ENCODE data around the gene LILRB2. TPM values are rescaled to one million over a fixed set of nuclear protein-coding genes. Genes with fewer than 3 reads are reported as not detected.
"Not testable (repeated sequence)": the region's sequence is repeated elsewhere in the genome, so short reads cannot be mapped to it uniquely, and the experiment has no call there.

The LILRB2 gene
- not detected in 2 replicates for total RNA-seq

- no peak for DNase-seq (ENCODE audit: low read depth)
- H3K4me3 ChIP-seq (ENCODE audit: low read depth, low read length): no peak within 1 kb of the TSS
- no peak for TF ChIP-seq CTCF (IDR thresholded peaks at IDR 0.05; ENCODE audit: insufficient read depth, low read length, severe bottlenecking)
Observed at GRCh38 chr19:54281007-54281728, at the start of gene LILRB2. TSS of gene LILRB2 (minus strand) at chr19:54281110. CDS start at chr19:54280496, 614 bp downstream.

GRCh38 chr19:54329476-54330165 is 48.7 kb upstream of the LILRB2 start:
- FAIRE-seq: peak; percentile 64
- TF ChIP-seq CTCF (IDR thresholded peaks at IDR 0.05; ENCODE audit: insufficient read depth, low read length, severe bottlenecking): no peak
- no peak overlapping the region for H3K4me3 ChIP-seq (ENCODE audit: low read depth, low read length)
- DNase-seq (ENCODE audit: low read depth): no peak
- no peaks in the 10 kb centered on the region for H3K27me3 ChIP-seq (ENCODE audit: control insufficient read depth, insufficient read depth, low read length)
- H3K36me3 ChIP-seq (ENCODE audit: control insufficient read depth, insufficient read depth, low read length): no peaks in the 10 kb centered on the region

More at GRCh38 chr19:54281007-54281728, at the start of gene LILRB2:
- Histone ChIP-seq H3K36me3 (ENCODE audit: control insufficient read depth, insufficient read depth, low read length) (no peaks in the 10 kb centered on the region), H3K27me3 (ENCODE audit: control insufficient read depth, insufficient read depth, low read length) (no peaks in the 10 kb centered on the region)
- FAIRE-seq: peak; percentile 47

- H3K4me3 ChIP-seq (ENCODE audit: low read depth, low read length); H3K27me3 ChIP-seq (ENCODE audit: control insufficient read depth, insufficient read depth, low read length); FAIRE-seq; DNase-seq (ENCODE audit: low read depth); H3K36me3 ChIP-seq (ENCODE audit: control insufficient read depth, insufficient read depth, low read length): not testable (repeated sequence)
Observed at GRCh38 chr19:54328781-54329180, 47.9 kb upstream of the LILRB2 start.

GRCh38 chr19:54325631-54326030 is 44.7 kb upstream of the LILRB2 start:
- H3K36me3 ChIP-seq (ENCODE audit: control insufficient read depth, insufficient read depth, low read length): no peaks in the 10 kb centered on the region
- no peak for TF ChIP-seq CTCF (IDR thresholded peaks at IDR 0.05; ENCODE audit: insufficient read depth, low read length, severe bottlenecking)
- no peak overlapping the region for H3K4me3 ChIP-seq (ENCODE audit: low read depth, low read length)
- FAIRE-seq (no peak), DNase-seq (ENCODE audit: low read depth) (no peak)
- no peaks in the 10 kb centered on the region for H3K27me3 ChIP-seq (ENCODE audit: control insufficient read depth, insufficient read depth, low read length)

GRCh38 chr19:54325194-54325621 is 44.3 kb upstream of the LILRB2 start:
- H3K4me3 ChIP-seq (ENCODE audit: low read depth, low read length): no peak overlapping the region
- H3K27me3 ChIP-seq (ENCODE audit: control insufficient read depth, insufficient read depth, low read length): no peaks in the 10 kb centered on the region
- peak; percentile 16 for DNase-seq (ENCODE audit: low read depth)
- no peak for FAIRE-seq
- TF ChIP-seq CTCF (IDR thresholded peaks at IDR 0.05; ENCODE audit: insufficient read depth, low read length, severe bottlenecking): peak; percentile 70
- H3K36me3 ChIP-seq (ENCODE audit: control insufficient read depth, insufficient read depth, low read length): no peaks in the 10 kb centered on the region

- H3K4me3 ChIP-seq (ENCODE audit: low read depth, low read length): no peak overlapping the region
- no peak for TF ChIP-seq CTCF (IDR thresholded peaks at IDR 0.05; ENCODE audit: insufficient read depth, low read length, severe bottlenecking)
- no peaks in the 10 kb centered on the region for H3K27me3 ChIP-seq (ENCODE audit: control insufficient read depth, insufficient read depth, low read length)
- no peak for FAIRE-seq
- DNase-seq (ENCODE audit: low read depth): no peak
- no peaks in the 10 kb centered on the region for H3K36me3 ChIP-seq (ENCODE audit: control insufficient read depth, insufficient read depth, low read length)
Observed at GRCh38 chr19:54324071-54324470, 43.2 kb upstream of the LILRB2 start.

GRCh38 chr19:54322934-54323333 is 42.0 kb upstream of the LILRB2 start:
- not testable (repeated sequence) for H3K4me3 ChIP-seq (ENCODE audit: low read depth, low read length); DNase-seq (ENCODE audit: low read depth); H3K36me3 ChIP-seq (ENCODE audit: control insufficient read depth, insufficient read depth, low read length); H3K27me3 ChIP-seq (ENCODE audit: control insufficient read depth, insufficient read depth, low read length); FAIRE-seq

GRCh38 chr19:54322295-54322694 is 41.4 kb upstream of the LILRB2 start:
- H3K4me3 ChIP-seq (ENCODE audit: low read depth, low read length); FAIRE-seq; H3K36me3 ChIP-seq (ENCODE audit: control insufficient read depth, insufficient read depth, low read length); DNase-seq (ENCODE audit: low read depth); H3K27me3 ChIP-seq (ENCODE audit: control insufficient read depth, insufficient read depth, low read length): not testable (repeated sequence)
